GM18907 (cell line): ENCODE measurements around the gene CCDC190.
"Not testable (repeated sequence)": the region's sequence is repeated elsewhere in the genome, so short reads cannot be mapped to it uniquely, and the experiment has no call there.

ENCODE experiments used
- ATAC-seq: cut with Tn5 transposase; IDR thresholded peaks from one replicate; pipeline ENCODE4 v1.9.1; 2021; ENCODE audit warnings: mild to moderate bottlenecking, moderate library complexity; ENCODE audit not compliant: unreplicated experiment

The CCDC190 gene

GRCh38 chr1:162878000-162878596, 17.1 kb upstream of the CCDC190 start:
- no peak for ATAC-seq

- ATAC-seq, result no peak
These were observed 16.4 kb upstream of the CCDC190 start for GRCh38 chr1:162877412-162877811.

GRCh38 chr1:162876751-162877150, 15.8 kb upstream of the CCDC190 start:
- ATAC-seq, result no peak

GRCh38 chr1:162873671-162874666, 13.0 kb upstream of the CCDC190 start:
- no peak for ATAC-seq

- no peak for ATAC-seq
These were observed 12.0 kb upstream of the CCDC190 start for GRCh38 chr1:162872981-162873380.

GRCh38 chr1:162871417-162871816, 10.4 kb upstream of the CCDC190 start:
- ATAC-seq, result not testable (repeated sequence)

- ATAC-seq, result no peak
These were observed 8.0 kb upstream of the CCDC190 start for GRCh38 chr1:162868972-162869371.

GRCh38 chr1:162861625-162862024, 650 bp upstream of the CCDC190 start:
- ATAC-seq, result no peak

- no peak for ATAC-seq
These were observed 1.8 kb downstream of the CCDC190 start for GRCh38 chr1:162859191-162859590.

GRCh38 chr1:162857850-162858249, 3.1 kb downstream of the CCDC190 start:
- no peak for ATAC-seq

GRCh38 chr1:162856260-162856659, 4.7 kb downstream of the CCDC190 start:
- no peak for ATAC-seq

GRCh38 chr1:162855461-162856150, 5.4 kb downstream of the CCDC190 start:
- no peak for ATAC-seq

GRCh38 chr1:162854245-162854882, 6.6 kb downstream of the CCDC190 start:
- peak; percentile 91 for ATAC-seq

GRCh38 chr1:162851341-162851740, 9.6 kb downstream of the CCDC190 start:
- ATAC-seq, result no peak

- no peak for ATAC-seq
These were observed 11.3 kb downstream of the CCDC190 start for GRCh38 chr1:162849711-162850110.

- peak; percentile 67 for ATAC-seq
These were observed 13.0 kb downstream of the CCDC190 start for GRCh38 chr1:162847839-162848453.

- ATAC-seq, result no peak
These were observed 14.4 kb downstream of the CCDC190 start for GRCh38 chr1:162846256-162847212.

GRCh38 chr1:162844153-162844552, 16.8 kb downstream of the CCDC190 start:
- no peak for ATAC-seq

- ATAC-seq, result no peak
These were observed 20.6 kb downstream of the CCDC190 start for GRCh38 chr1:162840250-162840839.
